Stimulated activated CD8-positive, alpha-beta memory T cell treated with anti-CD3 and anti-CD28 coated beads, Interleukin-15, amount 100 ng/mL, for 4 hours (primary cell): ENCODE results near the gene DLL3.
A peak's percentile ranks its signal among the peaks of the same experiment; 100 is the strongest.
"Not testable (repeated sequence)": the region's sequence is repeated elsewhere in the genome, so short reads cannot be mapped to it uniquely, and the experiment has no call there.

ENCODE experiments used
- DNase-seq, 2 donors: peaks; one replicate each; pipeline ENCODE4 v3.0.0-alpha.2; 2020; ENCODE audit warnings: low read depth in 2 of 2

Gene DLL3

GRCh38 chr19:39498798-39499642, at the start of gene DLL3:
TSS of gene DLL3 (plus strand) at chr19:39498947. CDS start at chr19:39498975, 28 bp downstream.
- no peak for DNase-seq

DNA sequence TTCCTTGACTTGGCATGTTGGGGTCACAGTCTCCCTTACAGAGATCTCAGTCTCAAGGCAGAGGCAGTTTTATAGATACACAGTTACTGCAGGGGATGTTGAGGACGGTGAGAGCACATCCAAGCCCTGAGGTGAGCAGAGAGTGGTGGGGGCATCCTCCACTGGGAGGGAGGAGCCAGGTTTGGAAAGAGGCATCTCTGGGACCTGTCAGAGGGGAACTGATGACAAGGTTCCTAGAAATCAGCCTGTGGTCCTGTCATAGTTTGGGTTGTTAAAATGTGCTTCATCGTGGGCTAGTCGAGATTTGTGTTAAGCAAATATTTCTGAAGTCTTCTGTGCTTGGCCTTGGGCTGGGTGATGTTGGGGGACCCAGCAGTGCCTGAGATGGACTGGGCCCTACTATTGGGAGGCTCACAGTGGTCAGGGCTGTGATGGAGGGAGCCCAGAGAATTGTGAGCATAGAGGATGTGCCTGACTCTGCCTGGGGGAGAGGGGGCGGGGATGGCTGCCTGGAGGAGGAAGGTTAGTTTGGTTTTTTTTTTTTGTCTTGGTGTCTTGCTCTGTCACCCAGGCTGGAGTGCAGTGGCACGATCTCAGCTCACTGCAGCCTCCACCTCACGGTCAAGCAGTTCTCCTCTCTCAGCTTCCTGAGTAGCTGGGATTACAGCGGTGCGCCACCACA, 49.5 kb upstream of the DLL3 start:
- no peak for DNase-seq

DNA sequence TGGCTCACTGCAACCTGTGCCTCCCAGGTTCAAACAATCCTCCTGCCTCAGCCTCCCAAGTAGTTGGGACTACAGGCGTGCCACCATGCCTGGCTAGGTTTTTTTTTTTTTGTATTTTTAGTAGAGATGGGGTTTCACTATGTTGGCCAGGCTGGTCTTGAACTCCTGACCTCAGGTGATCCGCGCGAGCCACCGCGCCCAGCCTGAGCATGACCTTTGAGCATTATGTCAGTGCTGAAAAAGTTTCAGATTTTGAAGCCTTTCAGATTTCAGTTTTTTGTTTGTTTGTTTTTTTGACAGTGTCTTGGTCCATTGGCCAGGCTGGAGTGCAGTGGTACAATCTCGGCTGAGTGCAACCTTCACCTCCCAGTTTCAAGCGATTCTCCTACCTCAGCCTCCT, 47.5 kb upstream of the DLL3 start:
- not testable (repeated sequence) for DNase-seq

GRCh38 chr19:39463403-39463802, 35.3 kb upstream of the DLL3 start:
- no peak for DNase-seq

- no peak for DNase-seq
Measured at GRCh38 chr19:39465956-39466747, 32.6 kb upstream of the DLL3 start.

DNA sequence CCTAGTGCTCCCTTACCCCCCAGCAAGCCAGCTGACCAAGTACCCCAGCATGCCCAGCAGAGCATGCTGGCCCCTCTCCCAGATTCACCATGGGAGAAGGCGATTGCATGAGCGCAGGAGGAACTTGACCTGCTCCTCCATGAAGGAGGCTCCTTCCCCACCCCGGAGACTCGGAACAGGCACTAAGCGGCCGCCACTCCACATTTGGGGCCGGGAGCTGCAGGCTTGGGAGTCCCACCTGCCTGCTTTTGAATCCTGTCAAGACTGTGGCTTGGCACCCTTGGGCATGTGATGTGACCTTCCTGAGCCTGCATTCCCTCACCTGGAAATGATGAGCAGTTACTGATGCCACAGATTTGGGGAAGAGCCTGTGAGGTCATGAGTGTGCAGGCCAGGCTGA, 30.8 kb upstream of the DLL3 start:
- DNase-seq = no peak

DNA sequence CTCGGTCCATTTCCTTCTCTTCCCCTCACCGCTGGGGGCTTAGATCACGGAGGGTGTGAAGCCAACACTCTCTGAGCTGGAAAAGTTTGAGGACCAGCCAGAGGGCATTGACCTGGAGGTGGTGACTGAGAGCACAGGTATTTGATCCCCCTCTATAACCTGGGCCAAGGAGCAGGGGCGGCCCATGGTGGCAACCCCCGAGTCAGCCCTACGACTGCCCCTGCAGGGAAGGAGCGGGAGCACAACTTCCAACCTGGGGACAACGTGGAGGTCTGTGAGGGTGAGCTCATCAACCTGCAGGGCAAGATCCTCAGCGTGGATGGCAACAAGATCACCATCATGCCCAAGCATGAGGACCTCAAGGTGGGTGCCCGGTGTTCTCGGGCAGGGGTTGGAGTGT, 29.7 kb upstream of the DLL3 start:
- DNase-seq = no peak

GRCh38 chr19:39469567-39469966, 29.2 kb upstream of the DLL3 start:
- no peak for DNase-seq

GRCh38 chr19:39470724-39471339, 27.9 kb upstream of the DLL3 start:
- no peak for DNase-seq

- no peak for DNase-seq
Measured at GRCh38 chr19:39471756-39472536, 26.8 kb upstream of the DLL3 start.

- no peak for DNase-seq
Measured at GRCh38 chr19:39472746-39473442, 25.9 kb upstream of the DLL3 start.

DNA sequence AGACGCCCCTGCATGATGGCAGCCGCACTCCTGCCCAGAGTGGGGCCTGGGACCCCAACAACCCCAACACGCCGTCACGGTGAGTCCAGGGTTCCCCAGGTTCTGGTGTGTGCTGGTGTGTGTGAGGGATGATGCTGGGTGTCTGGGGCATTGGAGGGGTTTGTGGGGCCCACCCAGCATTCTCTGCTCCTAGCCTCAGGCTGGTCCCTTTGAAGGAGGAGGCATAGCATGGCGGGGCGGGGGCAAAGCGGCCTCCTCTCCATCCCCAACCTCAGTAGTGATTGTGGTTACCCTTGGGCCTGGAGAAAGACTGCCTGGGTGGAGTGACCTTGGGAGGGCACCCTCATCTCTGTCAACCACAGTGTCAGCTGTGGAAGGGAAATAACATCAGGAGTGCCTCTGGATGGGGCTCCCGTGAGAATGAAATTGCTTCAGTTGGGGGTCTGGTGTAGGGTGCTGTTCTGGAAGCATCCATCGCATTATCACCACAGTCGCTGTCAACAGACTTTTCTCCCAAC, 25.2 kb upstream of the DLL3 start:
- DNase-seq = no peak

DNA sequence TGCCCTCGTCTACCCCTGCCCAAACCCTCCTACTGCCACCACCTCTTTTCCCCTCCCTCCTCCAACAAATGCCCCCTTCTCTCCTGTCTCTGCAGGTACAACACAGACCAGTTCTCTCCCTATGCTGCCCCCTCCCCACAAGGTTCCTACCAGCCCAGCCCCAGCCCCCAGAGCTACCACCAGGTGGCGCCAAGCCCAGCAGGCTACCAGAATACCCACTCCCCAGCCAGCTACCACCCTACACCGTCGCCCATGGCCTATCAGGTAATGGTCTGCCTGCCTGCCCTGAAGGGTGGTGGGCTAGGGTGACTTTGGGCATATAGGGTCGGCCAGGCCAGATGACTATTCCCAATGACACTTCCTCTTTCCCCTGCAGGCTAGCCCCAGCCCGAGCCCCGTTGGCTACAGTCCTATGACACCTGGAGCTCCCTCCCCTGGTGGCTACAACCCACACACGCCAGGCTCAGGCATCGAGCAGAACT, 24.6 kb upstream of the DLL3 start:
- peak; percentile 27 to 36 for DNase-seq

GRCh38 chr19:39475748-39476147, 23.0 kb upstream of the DLL3 start:
- no peak for DNase-seq

- DNase-seq = not testable (repeated sequence)
Measured at GRCh38 chr19:39479319-39479801, 19.4 kb upstream of the DLL3 start.

GRCh38 chr19:39479916-39480315, 18.8 kb upstream of the DLL3 start:
- DNase-seq = no peak

DNA sequence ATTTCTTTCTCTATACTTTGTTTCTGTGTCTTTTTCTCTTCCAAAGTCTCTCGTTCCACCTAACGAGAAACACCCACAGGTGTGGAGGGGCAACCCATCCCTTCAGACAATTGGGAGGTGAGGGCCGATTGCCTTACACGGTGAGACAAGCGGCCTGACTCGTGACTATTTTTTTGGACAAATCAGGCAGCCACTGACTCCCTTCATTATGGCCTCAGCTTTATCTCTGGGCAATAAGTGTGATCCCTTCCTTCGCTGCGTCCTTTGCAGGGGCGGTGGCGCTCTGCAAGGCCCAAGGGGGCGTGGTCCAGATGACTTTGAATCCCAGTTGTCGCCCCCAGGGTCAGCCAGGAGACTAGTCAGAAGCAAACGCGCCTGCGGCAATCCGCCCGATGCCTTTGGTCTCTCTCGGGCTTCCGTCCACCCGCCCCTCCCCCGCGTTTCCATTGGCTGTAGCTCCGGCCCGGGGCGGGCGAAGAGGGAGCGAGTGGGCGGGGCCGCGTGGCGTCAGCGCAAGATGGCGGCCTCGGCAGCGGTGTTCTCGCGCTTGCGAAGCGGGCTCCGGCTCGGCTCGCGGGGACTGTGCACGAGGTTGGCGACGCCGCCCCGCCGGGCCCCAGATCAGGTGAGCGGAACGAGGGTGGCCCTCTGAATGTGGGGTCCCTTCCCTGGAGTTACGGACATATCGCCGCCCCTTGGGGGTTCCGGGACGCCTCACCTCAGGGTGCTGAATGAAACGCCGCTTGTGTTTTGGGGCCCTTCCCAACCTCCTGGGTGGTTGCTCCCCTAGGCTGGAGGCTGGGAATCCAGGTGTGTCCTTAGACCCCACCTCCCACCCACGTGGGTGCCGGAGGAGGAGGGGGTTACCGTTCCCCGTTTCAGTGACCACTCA, 18.2 kb upstream of the DLL3 start, which contains the start of gene TIMM50:
Gene TIMM50, plus strand, starts transcription at position 502 of the 892 bp plus-strand sequence. Its CDS starts 16 bp downstream, at position 518.
- DNase-seq = peak; percentile 94 to 95

DNA sequence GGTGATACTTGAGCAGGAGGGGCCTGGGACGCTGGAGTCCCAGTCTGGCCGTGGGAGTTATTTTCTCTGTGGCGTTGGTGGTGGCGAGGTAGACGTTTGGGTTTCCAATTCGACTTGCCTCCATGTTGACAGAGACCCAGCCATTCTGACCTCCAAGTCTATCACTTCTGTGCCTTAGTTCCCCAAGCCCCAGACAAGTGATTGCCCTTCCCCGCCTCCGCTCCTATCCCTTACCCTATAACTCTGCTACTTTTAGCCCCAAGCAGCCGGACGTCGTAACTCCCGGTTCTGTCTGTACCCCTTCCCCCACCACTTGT, 17.6 kb upstream of the DLL3 start:
- no peak for DNase-seq

- no peak for DNase-seq
Measured at GRCh38 chr19:39481676-39482075, 17.1 kb upstream of the DLL3 start.
